Neural crest cell (in vitro differentiated cells): ENCODE data around the gene MEI4. TPM values are rescaled to one million over a fixed set of nuclear protein-coding genes. Genes with fewer than 3 reads are reported as not detected.

Experiments
- DNase-seq: peaks from one replicate; pipeline ENCODE4 v3.0.0; 2021; ENCODE audit warnings: low read depth, mixed read lengths, low spot score
- H3K27ac Mint-ChIP-seq: one replicate; pipeline ENCODE4 v1.8.0; 2021; ENCODE audit warnings: mild to moderate bottlenecking, mixed read lengths; ENCODE audit not compliant: unreplicated experiment
- H3K27me3 Mint-ChIP-seq: 2 replicates; pipeline ENCODE4 v1.8.0; 2021; ENCODE audit warnings: low read depth, mild to moderate bottlenecking, mixed read lengths
- H3K36me3 Mint-ChIP-seq: 2 replicates; pipeline ENCODE4 v1.8.0; 2021; ENCODE audit warnings: low read depth, mild to moderate bottlenecking, mixed read lengths
- H3K4me1 Mint-ChIP-seq: 2 replicates; pipeline ENCODE4 v1.8.0; 2021; ENCODE audit warnings: mixed read lengths
- H3K4me3 Mint-ChIP-seq: one replicate; pipeline ENCODE4 v1.8.0; 2021; ENCODE audit warnings: mild to moderate bottlenecking, mixed read lengths
- H3K9me3 Mint-ChIP-seq: 2 replicates; pipeline ENCODE4 v1.8.0; 2021; ENCODE audit warnings: mixed read lengths
- CTCF ChIP-seq: fragments of 200-600 bp; sonication (generic); conservative IDR thresholded peaks from 2 replicates; pipeline ENCODE4 v1.5.0; 2021; ENCODE audit warnings: antibody characterized with exemption, mild to moderate bottlenecking
- total RNA-seq: library from RNA; stranded (reverse); gene quantifications from 2 replicates; pipeline ENCODE4 v1.2.1, GENCODE V29; 2021

The MEI4 gene
- total RNA-seq, 1 donor from 2014 or later = 0.44 TPM

- H3K27me3 Mint-ChIP-seq = no peaks in the 10 kb centered on the region
- no peak for TF ChIP-seq CTCF
- no peak overlapping the region for H3K27ac Mint-ChIP-seq
- H3K4me1 Mint-ChIP-seq = no peaks in the 10 kb centered on the region
- H3K9me3 Mint-ChIP-seq = peaks cover 2% of the 10 kb centered on the region
- H3K36me3 Mint-ChIP-seq = no peaks in the 10 kb centered on the region
- DNase-seq = no peak
- no peak overlapping the region for H3K4me3 Mint-ChIP-seq
Observed at GRCh38 chr6:77834591-77834996, 181.8 kb downstream of the MEI4 start.

GRCh38 chr6:77837034-77837784 lies 184.4 kb downstream of the MEI4 start:
- no peaks in the 10 kb centered on the region for H3K9me3 Mint-ChIP-seq
- no peak for DNase-seq
- H3K4me1 Mint-ChIP-seq = no peaks in the 10 kb centered on the region
- no peak overlapping the region for H3K4me3 Mint-ChIP-seq
- no peaks in the 10 kb centered on the region for H3K36me3 Mint-ChIP-seq
- TF ChIP-seq CTCF = no peak
- H3K27ac Mint-ChIP-seq = no peak overlapping the region
- H3K27me3 Mint-ChIP-seq = no peaks in the 10 kb centered on the region

- H3K27ac Mint-ChIP-seq = no peak overlapping the region
- H3K4me3 Mint-ChIP-seq = no peak overlapping the region
- DNase-seq = no peak
- H3K36me3 Mint-ChIP-seq = no peaks in the 10 kb centered on the region
- no peaks in the 10 kb centered on the region for H3K9me3 Mint-ChIP-seq
- H3K4me1 Mint-ChIP-seq = no peaks in the 10 kb centered on the region
- H3K27me3 Mint-ChIP-seq = no peaks in the 10 kb centered on the region
- no peak for TF ChIP-seq CTCF
Observed at GRCh38 chr6:77839292-77839691, 186.5 kb downstream of the MEI4 start.

- H3K36me3 Mint-ChIP-seq = no peaks in the 10 kb centered on the region
- no peak for TF ChIP-seq CTCF
- no peak overlapping the region for H3K4me3 Mint-ChIP-seq
- no peaks in the 10 kb centered on the region for H3K27me3 Mint-ChIP-seq
- H3K4me1 Mint-ChIP-seq = no peaks in the 10 kb centered on the region
- H3K9me3 Mint-ChIP-seq = no peaks in the 10 kb centered on the region
- DNase-seq = no peak
- peak overlapping the region; percentile 57 for H3K27ac Mint-ChIP-seq
Observed at GRCh38 chr6:77844822-77845221, 192.0 kb downstream of the MEI4 start.

- no peaks in the 10 kb centered on the region for H3K36me3 Mint-ChIP-seq
- no peaks in the 10 kb centered on the region for H3K9me3 Mint-ChIP-seq
- TF ChIP-seq CTCF = no peak
- no peak overlapping the region for H3K4me3 Mint-ChIP-seq
- H3K27ac Mint-ChIP-seq = no peak overlapping the region
- DNase-seq = no peak
- H3K4me1 Mint-ChIP-seq = peaks cover 10% of the 10 kb centered on the region
- H3K27me3 Mint-ChIP-seq = no peaks in the 10 kb centered on the region
Observed at GRCh38 chr6:77853401-77853800, 200.6 kb downstream of the MEI4 start.
